Skin of body (tissue), 2 donors: ENCODE results near the gene MIPOL1. TPM values are rescaled to one million over a fixed set of nuclear protein-coding genes. Genes with fewer than 3 reads are reported as not detected.
A peak's percentile ranks its signal among the peaks of the same experiment; 100 is the strongest.
"Not testable (repeated sequence)": the region's sequence is repeated elsewhere in the genome, so short reads cannot be mapped to it uniquely, and the experiment has no call there.

Experiments used
- DNase-seq: peaks from one replicate; lab custom pipeline; 2025; lab: John Stamatoyannopoulos, UW
- total RNA-seq: library from RNA; depleted of rRNA; stranded (reverse); fragments of >200 nt; gene quantifications from one replicate; pipeline ENCODE4 v1.2.3, GENCODE V29; 2014

The MIPOL1 gene
- total RNA-seq, 1 donor from 2014 or later, result 17.3 TPM

DNA sequence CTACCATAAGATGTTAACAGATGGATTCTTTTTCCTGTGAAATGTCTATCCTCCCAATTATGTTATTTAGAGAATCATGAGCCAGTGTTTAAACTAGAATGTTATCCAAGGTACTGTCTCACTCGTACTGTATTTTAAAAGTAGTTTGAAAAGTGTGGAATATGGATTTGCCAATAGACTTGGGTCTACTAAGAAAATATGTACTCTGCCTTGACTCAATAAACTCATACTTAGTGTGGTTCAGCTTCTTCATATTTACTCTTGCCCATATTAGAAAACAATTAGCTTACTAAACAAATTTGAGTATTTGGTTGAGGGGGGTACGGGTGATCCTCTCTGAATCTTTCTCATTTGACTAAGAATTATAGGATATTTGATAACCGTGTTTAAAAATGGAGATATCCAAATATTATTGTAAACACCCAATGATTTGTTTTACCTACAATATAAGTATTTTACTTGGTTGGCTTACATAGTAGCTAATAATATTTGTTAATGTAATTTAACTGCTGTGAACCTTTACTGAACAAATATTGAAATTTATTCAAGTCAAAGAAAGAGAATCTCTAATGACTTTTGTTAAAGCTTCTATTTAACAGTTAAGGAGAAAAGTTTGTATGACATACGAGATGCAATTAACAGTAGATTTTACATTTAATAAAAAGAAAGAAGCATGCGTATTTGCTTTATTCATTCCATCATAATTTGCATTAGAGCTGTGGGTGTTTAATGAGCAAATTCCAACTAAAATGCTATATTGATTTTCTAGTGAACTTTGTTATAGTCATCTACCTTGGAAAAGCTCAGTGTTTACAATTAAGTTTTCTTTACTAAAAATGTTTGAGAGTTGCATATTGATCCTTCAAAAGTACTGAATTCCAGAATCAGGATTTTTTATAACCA lies 81.2 kb downstream of the MIPOL1 start:
- no peak for DNase-seq

- no peak for DNase-seq
Observed at GRCh38 chr14:37279818-37280217, 82.1 kb downstream of the MIPOL1 start.

GRCh38 chr14:37284760-37285159 lies 87.0 kb downstream of the MIPOL1 start:
- no peak for DNase-seq

DNA sequence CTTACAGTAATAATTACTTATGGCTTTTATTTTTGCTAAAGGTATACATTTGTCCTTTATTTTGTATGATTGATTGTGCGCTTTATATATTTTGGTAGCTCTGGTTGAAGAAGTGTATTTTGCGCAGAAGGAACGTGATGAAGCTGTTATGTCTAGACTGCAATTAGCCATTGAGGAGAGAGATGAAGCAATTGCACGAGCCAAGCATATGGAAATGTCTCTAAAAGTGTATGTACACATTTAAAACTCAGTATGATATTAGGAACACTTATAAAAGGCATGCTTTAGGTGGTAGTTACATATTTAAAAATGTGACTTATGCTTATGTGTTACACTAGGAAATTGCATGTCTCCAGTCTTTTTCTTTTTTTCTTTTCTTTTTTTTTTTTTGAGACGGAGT lies 87.5 kb downstream of the MIPOL1 start:
- DNase-seq, result no peak

GRCh38 chr14:37289688-37290087 lies 92.0 kb downstream of the MIPOL1 start:
- DNase-seq, result no peak

DNA sequence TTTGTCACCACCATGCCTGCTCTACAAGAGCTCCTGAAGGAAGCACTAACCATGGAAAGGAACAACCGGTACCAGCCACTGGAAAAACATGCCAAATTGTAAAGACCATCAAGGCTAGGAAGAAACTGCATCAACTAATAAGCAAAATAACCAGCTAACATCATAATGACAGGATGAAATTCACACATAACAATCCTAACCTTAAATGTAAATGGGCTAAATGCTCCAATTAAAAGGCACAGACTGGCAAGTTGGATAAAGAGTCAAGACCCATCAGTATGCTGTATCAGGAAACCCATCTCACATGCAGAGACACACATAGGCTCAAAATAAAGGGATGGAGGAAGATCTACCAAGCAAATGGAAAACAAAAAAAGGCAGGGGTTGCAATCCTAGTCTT lies 97.5 kb downstream of the MIPOL1 start:
- DNase-seq, result not testable (repeated sequence)

GRCh38 chr14:37311252-37311651 lies 113.5 kb downstream of the MIPOL1 start:
- DNase-seq, result no peak

DNA sequence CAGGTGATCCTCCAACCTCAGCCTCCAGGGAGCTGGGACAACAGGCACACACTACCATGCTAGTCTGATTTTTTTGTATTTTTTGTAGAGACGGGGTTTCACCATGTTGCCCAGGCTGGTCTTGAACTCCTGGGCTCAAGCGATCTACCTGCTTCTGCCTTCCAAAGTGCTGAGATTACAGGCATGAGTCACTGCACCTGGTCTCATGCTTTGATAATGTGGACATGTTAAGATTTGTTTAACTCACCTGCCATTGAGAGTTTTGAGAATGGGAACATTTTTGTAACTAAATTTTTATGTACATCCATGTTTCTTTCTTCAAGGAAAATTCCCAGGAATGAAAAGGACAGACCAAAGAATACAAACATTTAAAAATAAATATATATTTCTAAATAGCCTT lies 121.2 kb downstream of the MIPOL1 start:
- no peak for DNase-seq

- no peak for DNase-seq
Observed at GRCh38 chr14:37320106-37320505, 122.4 kb downstream of the MIPOL1 start.

DNA sequence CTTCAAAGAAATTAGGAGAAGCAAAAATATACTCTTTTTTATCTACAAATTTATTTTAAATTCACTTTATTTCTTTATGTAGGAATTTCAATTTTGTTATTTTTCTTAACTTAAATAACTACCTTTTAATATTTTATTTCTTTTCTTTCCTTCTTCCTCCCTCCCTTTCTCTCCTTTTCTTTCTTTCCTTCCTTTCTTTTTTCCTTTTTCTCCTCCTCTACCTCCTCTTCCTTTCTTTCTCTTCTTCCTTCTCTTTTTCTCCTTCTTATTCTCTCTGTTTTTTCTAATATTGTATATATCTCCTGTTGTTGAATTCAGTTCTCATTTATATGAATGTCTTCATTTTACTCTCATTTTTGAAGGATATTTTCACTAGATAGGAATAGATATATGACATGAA lies 127.6 kb downstream of the MIPOL1 start:
- DNase-seq, result no peak

DNA sequence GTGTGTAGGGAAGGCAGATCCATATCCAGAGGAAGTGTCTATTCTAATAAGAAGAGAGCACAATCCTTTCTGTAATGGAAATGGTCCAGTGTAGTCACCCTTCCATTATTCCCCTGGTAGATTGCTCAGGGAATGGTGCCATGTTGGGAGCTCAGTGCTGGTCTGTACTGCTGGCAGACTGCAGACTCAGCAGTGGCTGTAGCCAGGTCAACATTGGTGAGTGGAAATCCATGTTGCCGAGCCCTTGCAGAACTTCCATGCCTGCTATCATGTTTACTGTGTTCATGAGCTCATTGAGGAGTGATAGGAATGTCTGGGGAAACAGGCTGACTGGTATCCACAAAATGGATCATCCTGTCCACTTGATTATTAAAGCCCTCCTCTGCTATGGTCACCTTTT lies 128.7 kb downstream of the MIPOL1 start:
- DNase-seq, result no peak

DNA sequence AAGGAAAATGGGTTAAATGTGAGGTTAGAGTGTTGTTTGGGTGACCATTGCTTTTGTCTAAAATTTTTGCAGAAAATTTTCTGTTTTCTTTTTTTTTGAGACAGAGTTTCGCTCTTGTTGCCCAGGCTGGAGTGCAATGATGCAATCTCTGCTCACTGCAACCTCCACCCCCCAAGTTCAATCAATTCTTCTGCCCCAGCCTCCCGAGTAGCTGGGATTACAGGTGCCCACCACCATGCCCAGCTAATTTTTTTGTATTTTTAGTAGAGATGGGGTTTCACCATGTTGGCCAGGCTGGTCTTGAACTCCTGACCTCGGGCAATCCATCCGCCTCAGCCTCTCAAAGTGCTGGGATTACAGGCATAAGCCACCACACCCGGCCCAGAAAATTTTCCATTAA lies 130.2 kb downstream of the MIPOL1 start:
- DNase-seq, result not testable (repeated sequence)

GRCh38 chr14:37328673-37329072 lies 130.9 kb downstream of the MIPOL1 start:
- DNase-seq, result no peak

DNA sequence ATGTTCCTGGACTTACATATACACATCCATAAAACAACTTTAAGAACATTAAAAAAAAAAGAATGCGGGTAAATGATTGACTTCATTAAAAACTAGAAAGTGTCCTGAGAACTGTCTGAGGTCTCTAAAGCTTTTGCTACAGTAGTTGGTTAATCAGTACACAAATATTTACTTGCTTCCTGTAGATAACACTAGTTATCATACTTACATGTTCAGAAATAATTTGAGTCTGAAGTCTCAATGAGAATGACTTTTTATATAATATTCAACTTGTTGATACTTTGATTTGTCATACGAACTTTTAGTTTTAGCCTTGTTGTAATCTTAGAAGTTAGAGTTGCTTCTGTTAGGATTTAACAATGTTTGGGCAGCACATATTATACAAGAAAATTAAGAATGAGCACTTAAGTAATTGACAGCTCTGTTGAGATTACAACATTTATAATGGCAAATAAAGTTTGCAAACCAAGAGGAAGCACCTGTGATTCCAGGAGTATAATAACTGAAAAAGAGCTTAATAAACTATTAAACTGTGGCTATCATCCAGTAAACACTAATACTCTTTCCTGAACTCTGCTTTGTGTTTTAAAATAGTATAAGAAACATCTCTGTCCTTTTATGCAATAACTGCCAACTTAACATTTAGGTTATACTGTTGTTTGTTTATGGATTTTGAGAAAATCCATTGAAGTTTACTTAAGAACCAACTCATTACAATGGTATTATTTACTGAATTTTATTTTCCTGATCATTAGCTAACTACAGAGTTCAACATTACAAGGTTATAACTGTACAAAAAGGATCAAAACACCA lies 131.7 kb downstream of the MIPOL1 start:
- DNase-seq, result no peak

DNA sequence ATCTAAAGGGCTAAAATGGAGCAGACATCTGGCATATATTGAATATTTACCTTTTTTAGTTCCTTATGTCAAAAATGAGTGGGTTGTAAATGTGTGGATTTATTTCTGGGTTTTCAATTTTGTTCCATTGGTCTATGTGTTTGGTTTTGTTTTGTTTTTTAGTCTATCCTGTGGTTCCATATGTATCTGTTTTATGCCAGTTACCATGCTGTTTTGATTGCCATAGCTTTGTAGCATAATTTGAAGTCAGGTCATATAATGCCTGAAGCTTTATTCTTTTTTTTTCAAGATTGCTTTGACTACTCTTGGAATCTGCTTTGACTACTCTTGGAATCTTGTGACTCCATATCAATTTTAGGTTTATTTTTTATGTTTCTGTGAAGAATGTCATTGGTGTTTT lies 133.2 kb downstream of the MIPOL1 start:
- no peak for DNase-seq

DNA sequence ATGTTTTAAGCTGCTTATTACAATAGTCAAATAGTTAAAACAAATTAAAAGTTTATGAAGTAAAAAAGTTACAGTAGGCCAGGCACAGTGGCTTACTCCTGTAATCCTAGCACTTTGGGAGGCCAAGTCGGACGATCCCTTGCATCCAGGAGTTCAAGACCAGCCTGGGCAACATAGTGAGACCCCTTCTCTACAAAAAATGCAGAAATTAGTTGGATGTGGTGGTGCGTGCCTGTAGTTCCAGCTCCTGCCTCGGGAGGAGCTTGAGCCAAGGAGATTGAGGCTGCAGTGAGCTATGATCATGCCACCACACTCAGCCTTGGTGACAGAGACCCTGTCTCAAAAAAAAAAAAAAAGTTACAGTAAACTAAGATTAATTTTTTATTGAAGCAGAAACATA lies 142.6 kb downstream of the MIPOL1 start:
- DNase-seq, result no peak

- DNase-seq, result peak; percentile 46
Observed at GRCh38 chr14:37343307-37344094, 145.8 kb downstream of the MIPOL1 start.

- no peak for DNase-seq
Observed at GRCh38 chr14:37363661-37364060, 165.9 kb downstream of the MIPOL1 start.

DNA sequence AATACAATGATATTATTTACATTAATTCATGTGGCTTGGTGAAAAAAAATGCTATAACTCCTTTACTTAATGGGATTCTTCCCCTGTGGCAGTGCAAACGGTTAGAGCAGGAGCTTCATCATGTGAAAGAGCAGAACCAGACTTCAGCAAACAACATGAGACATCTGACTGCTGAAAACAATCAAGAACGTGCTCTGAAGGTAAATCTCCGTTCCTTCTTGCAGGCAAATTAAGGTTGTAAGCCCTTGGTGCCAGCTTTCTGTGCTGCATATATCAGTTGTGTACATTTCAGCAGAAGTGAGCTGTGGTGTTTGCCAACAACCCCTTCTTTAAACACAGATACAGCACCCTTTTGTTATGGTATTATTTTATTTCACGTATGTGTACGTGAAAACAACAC lies 171.7 kb downstream of the MIPOL1 start:
- no peak for DNase-seq

- no peak for DNase-seq
Observed at GRCh38 chr14:37375566-37375965, 177.8 kb downstream of the MIPOL1 start.

DNA sequence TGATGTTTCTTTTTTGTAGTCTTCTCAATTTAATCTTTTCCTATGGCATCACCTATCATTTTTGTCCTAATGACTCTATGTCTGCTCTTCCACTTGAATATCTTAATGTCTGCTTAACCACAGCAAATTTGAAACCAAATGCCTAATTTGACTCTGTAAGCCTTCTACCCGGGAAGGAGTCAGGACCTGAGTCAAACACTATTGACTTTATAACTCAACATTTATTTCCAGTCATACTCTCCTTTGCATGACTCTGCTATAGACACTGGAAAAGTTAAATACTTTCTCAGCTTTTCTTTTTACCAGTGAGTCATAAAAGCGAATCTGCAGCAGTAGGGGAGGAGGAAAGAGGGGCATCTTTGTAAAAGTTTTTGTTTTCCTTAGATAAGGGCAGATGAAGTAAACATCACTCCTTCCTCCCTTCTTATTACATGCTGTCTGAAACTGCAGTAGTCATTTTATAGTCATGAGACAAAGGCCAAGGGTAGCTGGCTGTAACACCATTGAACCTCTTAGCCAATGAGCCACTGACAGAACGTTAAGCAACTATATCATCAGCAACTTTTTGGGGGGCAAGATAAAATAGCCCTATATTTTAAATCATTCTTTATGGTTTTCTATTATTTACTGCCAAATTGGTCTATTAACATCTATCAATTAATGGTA lies 179.3 kb downstream of the MIPOL1 start:
- no peak for DNase-seq
